T-cell (primary cell): ENCODE data around the gene ZNF362. TPM values are rescaled to one million over a fixed set of nuclear protein-coding genes. Genes with fewer than 3 reads are reported as not detected.
A peak's percentile ranks its signal among the peaks of the same experiment; 100 is the strongest.

Source experiments
- ATAC-seq, 4 experiments: fragments of 200-7000 bp in 3 of 4; fragments of 150-1000 bp in 1 of 4; cut with Tn5 transposase; replicated peaks in 1 of 4; 1 replicate in 3 of 4; 2 replicates in 1 of 4; pipeline ENCODE4 v1.10.0; 2021; ENCODE audit warnings: moderate library complexity in 3 of 4, mild to moderate bottlenecking in 2 of 4, moderate number of reproducible peaks in 1 of 4
- CTCF ChIA-PET, 2 donors: fragments of 300-600 bp; sonication (Branson Sonifier 250); formaldehyde crosslinking; loops; one replicate each; lab custom pipeline; 2022; ENCODE audit warnings: antibody characterized with exemption in 2 of 2; lab: Charles Lee
- POLR2A ChIA-PET, 2 donors: fragments of 300-600 bp; sonication (Branson Sonifier 250); formaldehyde crosslinking; loops; one replicate each; lab custom pipeline; 2022; ENCODE audit warnings: antibody characterized with exemption in 2 of 2; lab: Charles Lee
- DNase-seq, 35 experiments: peaks; one replicate each; pipeline versions ENCODE4 v3.0.0 to v3.0.0-alpha.2; 2013 to 2023
- H3K27ac ChIP-seq: one replicate; pipeline ENCODE4 v1.5.1; 2013; ENCODE audit warnings: low read length
- H3K27me3 ChIP-seq, 2 experiments: replicated peaks in 1 of 2; 1 replicate in 1 of 2; 2 replicates in 1 of 2; pipeline versions ENCODE4 v1.6.1 to v1.7.0; 2013; ENCODE audit warnings: low read length in 1 of 2, mixed read lengths in 1 of 2; ENCODE audit not compliant: control insufficient read depth in 2 of 2, insufficient read depth in 2 of 2; ENCODE audit errors: extremely low read depth in 1 of 2
- H3K36me3 ChIP-seq, 2 donors: 1 replicate in 1 of 2; 2 replicates in 1 of 2; pipeline versions ENCODE4 v1.6.1 to v1.7.0; 2013; ENCODE audit warnings: low read length in 1 of 2; ENCODE audit not compliant: control insufficient read depth in 2 of 2, insufficient read depth in 1 of 2; ENCODE audit errors: extremely low read depth in 1 of 2
- H3K4me1 ChIP-seq, 2 experiments: 1 replicate in 1 of 2; 2 replicates in 1 of 2; pipeline versions ENCODE4 v1.6.1 to v1.7.0; 2013; ENCODE audit warnings: low read length in 2 of 2, mixed read lengths in 1 of 2; ENCODE audit not compliant: insufficient read depth in 2 of 2, control insufficient read depth in 1 of 2; ENCODE audit errors: extremely low read depth in 1 of 2
- H3K4me3 ChIP-seq, 2 donors: 1 replicate in 1 of 2; 2 replicates in 1 of 2; pipeline versions ENCODE4 v1.5.1 to v1.7.0; 2013; ENCODE audit warnings: mild to moderate bottlenecking in 2 of 2, low read length in 1 of 2, moderate library complexity in 1 of 2; ENCODE audit not compliant: control insufficient read depth in 1 of 2; ENCODE audit errors: extremely low read depth in 1 of 2
- H3K9me3 ChIP-seq: 2 replicates; pipeline ENCODE4 v1.7.0; 2013
- H3K27ac Mint-ChIP-seq, 2 donors: one replicate each; pipeline ENCODE4 v1.8.0; 2020 to 2021; ENCODE audit warnings: mild to moderate bottlenecking in 2 of 2, mixed read lengths in 2 of 2
- H3K27me3 Mint-ChIP-seq, 2 donors: one replicate each; pipeline ENCODE4 v1.8.0; 2021 to 2022; ENCODE audit warnings: mixed read lengths in 2 of 2
- H3K36me3 Mint-ChIP-seq: one replicate; pipeline ENCODE4 v1.8.0; 2021; ENCODE audit warnings: mixed read lengths
- H3K4me1 Mint-ChIP-seq, 3 donors: one replicate each; pipeline ENCODE4 v1.8.0; 2020 to 2022; ENCODE audit warnings: mixed read lengths in 3 of 3, mild to moderate bottlenecking in 1 of 3
- H3K4me3 Mint-ChIP-seq, 3 donors: one replicate each; pipeline ENCODE4 v1.8.0; 2020 to 2022; ENCODE audit warnings: mild to moderate bottlenecking in 3 of 3, mixed read lengths in 3 of 3, moderate library complexity in 3 of 3
- H3K9me3 Mint-ChIP-seq, 3 donors: one replicate each; pipeline ENCODE4 v1.8.0; 2020 to 2022; ENCODE audit warnings: mixed read lengths in 3 of 3
- whole genome bisulfite sequencing: methylation state at CpG from one replicate; pipeline ENCODE4 v1.1.5; 2013; ENCODE audit warnings: missing lambda C conversion rate; ENCODE audit not compliant: insufficient coverage; 5-methylcytosine and 5-hydroxymethylcytosine counted together
- total RNA-seq, 35 experiments: library from RNA in 6 of 35; stranded (reverse) in 6 of 35; fragments of 120-200 nt in 1 of 35; gene quantifications; one replicate each; pipeline versions ENCODE4 v1.2.1 to v1.2.4 and lab custom pipeline; 2013 to 2026

The ZNF362 gene
- total RNA-seq, 5 donors from 2014 or later (not counting 1 experiment from before 2014, with no cell fraction given): 22.9 to 31.4 (median 24.5) TPM

DNA sequence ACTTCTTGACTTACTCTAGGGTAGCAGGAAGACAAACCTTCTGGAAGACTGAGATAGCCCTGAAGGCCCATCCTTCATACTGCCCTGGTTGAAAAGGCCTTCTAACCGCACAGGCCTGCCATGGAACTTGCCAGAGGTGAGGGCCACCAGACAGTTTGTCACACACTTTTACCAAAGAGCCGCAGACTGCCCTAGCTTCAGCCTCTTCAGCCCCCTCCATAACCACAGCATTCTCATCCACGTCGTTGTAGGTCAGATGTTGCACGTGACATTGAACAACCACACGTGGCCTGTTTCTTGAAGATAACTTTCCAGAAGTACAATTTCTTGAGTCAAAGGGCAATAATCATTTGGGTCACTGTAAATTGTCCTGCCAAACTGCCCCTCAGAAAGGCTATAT lies 18.9 kb downstream of the ZNF362 start:
- H3K9me3 Mint-ChIP-seq: no peaks in the 10 kb centered on the region
- Histone ChIP-seq H3K27ac (no peak overlapping the region), H3K36me3 (peaks cover 11 to 36% of the 10 kb centered on the region in 2 donors), H3K27me3 (no peaks in the 10 kb centered on the region), H3K4me3 (no peak overlapping the region), H3K9me3 (no peaks in the 10 kb centered on the region), H3K4me1 (peaks cover 3 to 36% of the 10 kb centered on the region in 2 experiments)
- no peaks in the 10 kb centered on the region for H3K27me3 Mint-ChIP-seq
- ATAC-seq (no peak), DNase-seq (peak in 1 of 35 experiments; percentile 4)
- H3K4me3 Mint-ChIP-seq: no peak overlapping the region
- POLR2A ChIA-PET: no interaction called here
- CTCF ChIA-PET: no interaction called here
- WGBS: 95% methylated on average over 6 of the region's 6 CpGs
- H3K36me3 Mint-ChIP-seq: peaks cover 23% of the 10 kb centered on the region
- H3K27ac Mint-ChIP-seq: no peak overlapping the region
- H3K4me1 Mint-ChIP-seq: peaks cover 28 to 37% (median 30%) of the 10 kb centered on the region in 3 donors

DNA sequence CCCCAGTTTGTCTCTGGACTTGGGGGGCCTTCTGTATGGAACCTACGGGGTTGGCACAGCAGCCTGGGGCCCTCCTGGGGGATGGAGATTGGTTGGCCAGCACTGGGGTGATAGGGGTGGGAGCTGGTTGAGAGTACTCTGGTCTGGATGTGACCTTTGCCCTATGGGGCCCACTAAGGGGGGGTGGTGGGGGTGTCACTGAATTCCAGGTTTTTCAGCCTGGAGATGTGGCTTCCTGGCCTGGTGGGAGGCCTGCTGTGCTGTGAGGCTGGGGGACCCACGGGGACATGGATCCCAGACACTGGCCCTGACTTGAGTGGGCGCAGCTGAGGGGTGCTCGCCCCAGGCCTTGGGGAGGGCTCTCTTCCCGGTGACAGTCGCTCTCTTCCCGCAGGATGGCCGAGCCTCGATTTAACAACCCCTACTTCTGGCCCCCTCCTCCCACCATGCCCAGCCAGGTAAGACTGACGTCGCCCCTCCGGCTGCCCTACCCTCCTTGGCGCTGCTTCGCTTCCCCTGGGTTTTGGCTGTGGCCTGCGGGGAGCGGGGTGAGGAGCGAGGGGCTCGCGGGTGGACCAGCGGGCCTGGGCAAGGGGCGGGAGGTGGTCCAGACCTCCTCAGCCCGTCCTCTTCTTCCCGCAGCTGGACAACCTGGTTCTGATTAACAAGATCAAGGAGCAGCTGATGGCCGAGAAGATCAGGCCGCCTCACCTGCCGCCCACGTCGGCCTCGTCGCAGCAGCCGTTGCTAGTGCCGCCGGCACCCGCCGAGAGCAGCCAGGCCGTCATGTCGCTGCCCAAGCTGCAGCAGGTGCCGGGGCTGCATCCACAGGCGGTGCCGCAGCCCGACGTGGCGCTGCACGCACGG lies 19.6 kb downstream of the ZNF362 start:
- Mint-ChIP-seq H3K27me3 (no peaks in the 10 kb centered on the region), H3K27ac (no peak overlapping the region)

GRCh38 chr1:33276573-33277298 lies 20.4 kb downstream of the ZNF362 start:
- no peaks in the 10 kb centered on the region for H3K9me3 ChIP-seq
- POLR2A ChIA-PET: no interaction called here
- H3K27me3 Mint-ChIP-seq: no peaks in the 10 kb centered on the region
- H3K27ac Mint-ChIP-seq: no peak overlapping the region
- peaks cover 13 to 45% of the 10 kb centered on the region in 2 donors for H3K36me3 ChIP-seq
- DNase-seq: peak in 1 of 35 experiments; percentile 6
- peaks cover 3 to 29% of the 10 kb centered on the region in 2 experiments for H3K4me1 ChIP-seq
- H3K27me3 ChIP-seq: no peaks in the 10 kb centered on the region
- H3K4me3 ChIP-seq: no peak overlapping the region
- H3K27ac ChIP-seq: no peak overlapping the region
- H3K9me3 Mint-ChIP-seq: no peaks in the 10 kb centered on the region
- no peak overlapping the region for H3K4me3 Mint-ChIP-seq
- peaks cover 24% of the 10 kb centered on the region for H3K36me3 Mint-ChIP-seq
- H3K4me1 Mint-ChIP-seq: peaks cover 21 to 29% (median 21%) of the 10 kb centered on the region in 3 donors
- no peak for ATAC-seq
- 93% methylated on average over 21 of the region's 30 CpGs for WGBS
- CTCF ChIA-PET: interaction anchor here in 1 of 2 donors (0.6 kb wide), 1 partner anchor 95 kb away, joined by 5 read pairs; no protein-coding TSS in a partner anchor

More for the DNA sequence above, 19.6 kb downstream of the ZNF362 start:
- Histone ChIP-seq H3K27me3 (no peaks in the 10 kb centered on the region), H3K27ac (no peak overlapping the region), H3K36me3 (peaks cover 6 to 37% of the 10 kb centered on the region in 2 donors), H3K4me1 (peaks cover 3 to 36% of the 10 kb centered on the region in 2 experiments), H3K4me3 (no peak overlapping the region), H3K9me3 (no peaks in the 10 kb centered on the region)
- peaks cover 28 to 36% (median 29%) of the 10 kb centered on the region in 3 donors for H3K4me1 Mint-ChIP-seq
- ChIA-PET POLR2A (no interaction called here), CTCF (interaction anchor here in 1 of 2 donors (0.6 kb wide), 1 partner anchor 94 kb away, joined by 5 read pairs; no protein-coding TSS in a partner anchor)
- no peak overlapping the region for H3K4me3 Mint-ChIP-seq
- H3K36me3 Mint-ChIP-seq: peaks cover 22% of the 10 kb centered on the region
- DNase-seq (peak in 1 of 35 experiments; percentile 7), ATAC-seq (no peak)
- H3K9me3 Mint-ChIP-seq: no peaks in the 10 kb centered on the region
- 96% methylated on average over 40 of the region's 45 CpGs for WGBS

- H3K9me3 ChIP-seq: no peaks in the 10 kb centered on the region
- no peaks in the 10 kb centered on the region for H3K27me3 ChIP-seq
- H3K4me3 Mint-ChIP-seq: no peak overlapping the region
- no peak overlapping the region for H3K27ac Mint-ChIP-seq
- H3K36me3 ChIP-seq: peaks cover 14 to 50% of the 10 kb centered on the region in 2 donors
- ChIA-PET CTCF (no interaction called here), POLR2A (interaction anchor here in 1 of 2 donors (0.6 kb wide), 1 partner anchor 817 kb away, joined by 3 read pairs; no protein-coding TSS in a partner anchor)
- no peak overlapping the region for H3K4me3 ChIP-seq
- peak in 1 of 35 experiments; percentile 7 for DNase-seq
- no peak for ATAC-seq
- peaks cover 12 to 20% (median 15%) of the 10 kb centered on the region in 3 donors for H3K4me1 Mint-ChIP-seq
- WGBS: 90% methylated on average over 9 of the region's 11 CpGs
- no peaks in the 10 kb centered on the region for H3K9me3 Mint-ChIP-seq
- H3K36me3 Mint-ChIP-seq: peaks cover 31% of the 10 kb centered on the region
- no peaks in the 10 kb centered on the region for H3K27me3 Mint-ChIP-seq
- no peak overlapping the region for H3K27ac ChIP-seq
- H3K4me1 ChIP-seq: peaks cover 1 to 20% of the 10 kb centered on the region in 2 experiments
Measured at GRCh38 chr1:33277488-33278084, 21.3 kb downstream of the ZNF362 start.

- Histone ChIP-seq H3K36me3 (peaks cover 11 to 58% of the 10 kb centered on the region in 2 donors), H3K27me3 (no peaks in the 10 kb centered on the region), H3K4me3 (no peak overlapping the region), H3K4me1 (no peaks in the 10 kb centered on the region), H3K27ac (no peak overlapping the region), H3K9me3 (no peaks in the 10 kb centered on the region)
- Mint-ChIP-seq H3K27me3 (no peaks in the 10 kb centered on the region), H3K9me3 (no peaks in the 10 kb centered on the region), H3K36me3 (peaks cover 45% of the 10 kb centered on the region), H3K27ac (no peak overlapping the region), H3K4me1 (no peaks in the 10 kb centered on the region), H3K4me3 (no peak overlapping the region)
- WGBS: 99% methylated on average over 20 of the region's 29 CpGs
- no peak for ATAC-seq
- ChIA-PET CTCF (no interaction called here), POLR2A (no interaction called here)
- DNase-seq: peak in 1 of 35 experiments; percentile 5
Measured at GRCh38 chr1:33280091-33280661, 23.9 kb downstream of the ZNF362 start.
